ENCODE measurements around the gene REG1A. TPM values are rescaled to one million over a fixed set of nuclear protein-coding genes. Genes with fewer than 3 reads are reported as not detected.

Gene REG1A
- total RNA-seq, 2 donors from 2014 or later: 6.4 to 12.8 TPM

DNA sequence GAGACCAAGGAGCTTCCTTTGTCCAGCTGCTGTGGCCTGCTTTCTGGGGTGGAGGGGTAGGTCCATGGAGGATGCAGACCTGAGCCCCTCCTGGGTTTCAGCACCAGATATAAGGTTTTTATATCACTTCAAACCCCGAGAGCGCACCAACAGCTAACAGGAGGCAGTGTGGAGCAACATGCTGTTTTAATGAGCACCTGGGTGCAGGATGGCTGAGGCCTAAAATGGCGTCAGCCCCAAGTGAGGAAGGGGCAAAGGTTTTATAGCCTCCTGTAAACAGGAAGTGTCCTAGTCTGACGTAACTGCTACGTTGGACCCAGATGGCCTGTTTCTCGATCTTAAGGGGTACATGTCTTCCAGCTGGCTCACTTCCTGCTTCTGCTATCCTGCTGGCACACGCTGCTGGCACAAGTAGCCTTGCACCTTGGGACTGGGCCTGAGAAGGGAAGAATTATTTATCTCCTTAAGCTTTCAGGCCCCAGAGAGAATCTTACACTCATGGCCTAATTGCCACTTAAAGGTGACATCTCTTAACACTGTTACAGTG is 21.1 kb upstream of the REG1A start:
- peaks cover 6% of the 10 kb centered on the region for H3K9me3 ChIP-seq
- no peaks in the 10 kb centered on the region for H3K4me1 ChIP-seq (ENCODE audit: control insufficient read depth in 1 of 2, low read depth in 2 of 2)
- no peak for ATAC-seq (ENCODE audit: insufficient number of reproducible peaks, low FRiP score, low read depth)
- H3K27ac ChIP-seq: no peak overlapping the region
- no peak for DNase-seq (ENCODE audit: low spot score)
- H3K36me3 ChIP-seq: no peaks in the 10 kb centered on the region
- TF ChIP-seq, protein P1, sequence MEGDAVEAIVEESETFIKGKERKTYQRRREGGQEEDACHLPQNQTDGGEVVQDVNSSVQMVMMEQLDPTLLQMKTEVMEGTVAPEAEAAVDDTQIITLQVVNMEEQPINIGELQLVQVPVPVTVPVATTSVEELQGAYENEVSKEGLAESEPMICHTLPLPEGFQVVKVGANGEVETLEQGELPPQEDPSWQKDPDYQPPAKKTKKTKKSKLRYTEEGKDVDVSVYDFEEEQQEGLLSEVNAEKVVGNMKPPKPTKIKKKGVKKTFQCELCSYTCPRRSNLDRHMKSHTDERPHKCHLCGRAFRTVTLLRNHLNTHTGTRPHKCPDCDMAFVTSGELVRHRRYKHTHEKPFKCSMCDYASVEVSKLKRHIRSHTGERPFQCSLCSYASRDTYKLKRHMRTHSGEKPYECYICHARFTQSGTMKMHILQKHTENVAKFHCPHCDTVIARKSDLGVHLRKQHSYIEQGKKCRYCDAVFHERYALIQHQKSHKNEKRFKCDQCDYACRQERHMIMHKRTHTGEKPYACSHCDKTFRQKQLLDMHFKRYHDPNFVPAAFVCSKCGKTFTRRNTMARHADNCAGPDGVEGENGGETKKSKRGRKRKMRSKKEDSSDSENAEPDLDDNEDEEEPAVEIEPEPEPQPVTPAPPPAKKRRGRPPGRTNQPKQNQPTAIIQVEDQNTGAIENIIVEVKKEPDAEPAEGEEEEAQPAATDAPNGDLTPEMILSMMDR (IDR thresholded peaks at IDR 0.05): no peak
- H3K4me3 ChIP-seq: no peak overlapping the region
- no peaks in the 10 kb centered on the region for H3K27me3 ChIP-seq (replicated peaks; ENCODE audit: insufficient read depth)

DNA sequence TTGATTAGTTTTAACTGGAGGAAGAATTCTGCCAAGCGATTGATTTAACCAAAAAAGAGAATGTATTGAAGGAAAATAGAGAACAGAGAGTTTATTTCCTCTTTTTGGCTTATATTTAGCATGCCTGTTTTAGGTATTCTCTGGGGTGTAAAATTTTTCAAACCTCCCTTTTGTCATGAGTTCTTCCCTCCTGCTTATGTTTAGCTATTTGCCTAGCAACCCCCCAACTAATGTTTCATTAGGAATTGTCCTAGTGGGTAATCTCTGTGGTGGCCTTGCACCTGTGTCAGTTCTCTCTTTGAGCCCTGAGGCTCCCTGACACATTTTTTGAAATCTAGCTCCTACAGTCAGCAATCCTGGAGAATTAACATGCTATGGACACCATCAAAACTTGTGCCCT is 20.0 kb upstream of the REG1A start:
- TF ChIP-seq, protein P1 (IDR thresholded peaks at IDR 0.05): no peak
- H3K9me3 ChIP-seq: peaks cover 6% of the 10 kb centered on the region
- ATAC-seq (ENCODE audit: insufficient number of reproducible peaks, low FRiP score, low read depth) (no peak), DNase-seq (ENCODE audit: low spot score) (no peak)
- H3K36me3 ChIP-seq: no peaks in the 10 kb centered on the region
- no peaks in the 10 kb centered on the region for H3K27me3 ChIP-seq (replicated peaks; ENCODE audit: insufficient read depth)
- H3K4me1 ChIP-seq (ENCODE audit: control insufficient read depth in 1 of 2, low read depth in 2 of 2): no peaks in the 10 kb centered on the region
- H3K27ac ChIP-seq: no peak overlapping the region
- H3K4me3 ChIP-seq: no peak overlapping the region

DNA sequence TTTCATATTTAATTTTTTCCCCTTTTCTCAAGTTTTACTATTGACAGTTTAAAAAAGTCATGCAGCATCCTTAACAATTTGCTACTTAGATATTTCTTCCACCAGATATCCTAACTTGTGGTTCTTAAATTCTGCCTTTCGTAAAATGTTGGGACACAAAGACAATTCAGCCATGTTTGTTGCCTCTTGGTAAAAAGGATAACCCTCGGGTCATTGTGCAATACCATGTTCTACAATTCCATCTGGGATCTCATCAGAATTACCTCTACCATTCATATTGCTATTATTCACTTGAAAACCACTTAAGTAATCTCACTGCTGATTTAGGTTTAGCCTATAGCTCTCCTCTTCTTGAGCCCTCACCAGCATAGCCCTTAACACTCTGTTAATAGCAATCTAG is 19.3 kb upstream of the REG1A start:
- Histone ChIP-seq H3K4me3 (no peak overlapping the region), H3K4me1 (ENCODE audit: control insufficient read depth in 1 of 2, low read depth in 2 of 2) (no peaks in the 10 kb centered on the region), H3K27ac (no peak overlapping the region), H3K36me3 (no peaks in the 10 kb centered on the region), H3K9me3 (peaks cover 6% of the 10 kb centered on the region), H3K27me3 (replicated peaks; ENCODE audit: insufficient read depth) (no peaks in the 10 kb centered on the region)
- ATAC-seq (ENCODE audit: insufficient number of reproducible peaks, low FRiP score, low read depth) (no peak), DNase-seq (ENCODE audit: low spot score) (no peak)
- TF ChIP-seq, protein P1 (IDR thresholded peaks at IDR 0.05): no peak

DNA sequence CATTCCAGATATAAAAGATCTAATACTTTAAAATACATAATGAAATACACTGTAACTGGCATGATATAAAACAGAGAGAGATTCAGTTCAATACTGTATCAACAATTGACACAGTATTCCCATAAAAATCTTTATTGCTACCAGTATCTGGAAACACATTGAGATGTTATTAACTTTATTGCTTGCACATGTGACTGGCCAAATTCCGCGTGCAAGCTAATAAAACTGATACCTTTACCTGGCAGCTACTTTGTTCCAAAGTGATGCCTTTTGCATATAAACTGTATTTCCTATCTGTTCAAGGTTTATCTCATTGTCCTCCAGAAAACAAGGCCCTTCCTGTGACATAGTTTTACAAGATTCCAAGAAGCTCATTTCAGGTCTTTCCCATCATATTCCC is 17.1 kb upstream of the REG1A start:
- Histone ChIP-seq H3K27ac (no peak overlapping the region), H3K4me3 (no peak overlapping the region), H3K36me3 (no peaks in the 10 kb centered on the region), H3K27me3 (replicated peaks; ENCODE audit: insufficient read depth) (no peaks in the 10 kb centered on the region), H3K9me3 (peaks cover 6% of the 10 kb centered on the region), H3K4me1 (ENCODE audit: control insufficient read depth in 1 of 2, low read depth in 2 of 2) (no peaks in the 10 kb centered on the region)
- TF ChIP-seq, protein P1 (IDR thresholded peaks at IDR 0.05): no peak
- DNase-seq (ENCODE audit: low spot score) (no peak), ATAC-seq (ENCODE audit: insufficient number of reproducible peaks, low FRiP score, low read depth) (no peak)

DNA sequence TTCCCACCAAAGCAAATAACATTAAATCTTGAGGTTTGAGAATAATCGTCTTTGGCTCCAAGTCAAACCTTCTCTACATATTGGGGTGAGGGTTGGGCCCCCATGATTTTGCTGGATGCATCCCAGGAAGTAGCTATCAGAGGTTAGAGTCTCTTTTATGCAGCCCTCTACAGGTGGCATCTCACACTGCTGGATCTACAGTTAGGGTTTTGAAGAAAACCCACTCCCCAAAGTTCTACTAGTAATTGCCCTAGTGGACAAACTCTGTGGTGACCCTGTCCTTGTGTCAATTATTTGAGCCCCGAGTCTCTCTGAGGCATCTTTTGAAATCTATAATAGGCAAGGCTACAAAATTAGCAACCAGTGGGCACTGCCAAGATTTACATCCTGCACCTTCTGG is 15.0 kb upstream of the REG1A start:
- no peak for ATAC-seq (ENCODE audit: insufficient number of reproducible peaks, low FRiP score, low read depth)
- TF ChIP-seq, protein P1 (IDR thresholded peaks at IDR 0.05): no peak
- no peaks in the 10 kb centered on the region for H3K36me3 ChIP-seq
- H3K27me3 ChIP-seq (replicated peaks; ENCODE audit: insufficient read depth): no peaks in the 10 kb centered on the region
- H3K27ac ChIP-seq: no peak overlapping the region
- DNase-seq (ENCODE audit: low spot score): no peak
- H3K4me1 ChIP-seq (ENCODE audit: control insufficient read depth in 1 of 2, low read depth in 2 of 2): no peaks in the 10 kb centered on the region
- peaks cover 6% of the 10 kb centered on the region for H3K9me3 ChIP-seq
- no peak overlapping the region for H3K4me3 ChIP-seq

All from thoracic aorta (tissue), 2 donors.